K562 (cell line): Measurements from ENCODE around the gene ARHGAP24. TPM values are rescaled to one million over a fixed set of nuclear protein-coding genes. Genes with fewer than 3 reads are reported as not detected.

Experiments
- ATAC-seq: fragments of 200-7000 bp; cut with Tn5 transposase; 3 replicates; pipeline ENCODE4 v1.9.1; 2020; ENCODE audit warnings: moderate library complexity
- BruUV-seq: library from RNA; stranded (reverse); fragments of 400-500 nt; replicated peaks from 2 replicates; lab custom pipeline; 2021; lab: Mats Ljungman, UMichigan
- CTCF ChIA-PET: fragments of 300-600 bp; formaldehyde crosslinking; extraction: SDS; loops from one replicate; lab custom pipeline; 2021; ENCODE audit warnings: low intra/inter-chr PET ratio; lab: Yijun Ruan, JAX
- POLR2A ChIA-PET: fragments of 300-600, 350-650 bp; sonication (Branson Sonifier 250); formaldehyde crosslinking; extraction: SDS; loops from one replicate; lab custom pipeline; 2021; ENCODE audit warnings: antibody characterized with exemption, inconsistent platforms; lab: Yijun Ruan, JAX
- DNase-seq, 4 experiments: peaks; one replicate each; pipeline versions ENCODE4 v3.0.0 to v3.0.0-alpha.2; 2011 to 2018; ENCODE audit warnings: low spot score in 3 of 4, mixed read lengths in 3 of 4; ENCODE audit errors: extremely low read depth in 1 of 4
- FAIRE-seq: peaks from 2 replicates; lab custom pipeline; 2011; peaks lifted over from hg19 to GRCh38; lab: Jason Lieb, UNC
- H2AFZ ChIP-seq: 2 replicates; pipeline ENCODE4 v1.6.0; 2011; ENCODE audit warnings: low read depth, low read length, control low read depth, inconsistent platforms
- H3K27ac ChIP-seq: fragments of 200-600 bp; 3 replicates; pipeline ENCODE4 v1.8.0; 2011; ENCODE audit warnings: low read depth, mild to moderate bottlenecking, control low read depth, inconsistent platforms, low read length, moderate library complexity, mixed read lengths; ENCODE audit errors: extremely low read depth
- H3K27me3 ChIP-seq, 2 experiments: fragments of 300-600 bp in 1 of 2; 2 replicates in 1 of 2; 3 replicates in 1 of 2; pipeline versions ENCODE4 v1.6.0 to v1.8.0; 2011; ENCODE audit warnings: inconsistent platforms in 2 of 2, low read length in 2 of 2, mild to moderate bottlenecking in 1 of 2, mixed read lengths in 1 of 2, moderate library complexity in 1 of 2; ENCODE audit not compliant: control insufficient read depth in 2 of 2, insufficient read depth in 2 of 2
- H3K36me3 ChIP-seq: fragments of 300-600 bp; 3 replicates; pipeline ENCODE4 v1.8.0; 2011; ENCODE audit warnings: mild to moderate bottlenecking, low read length, inconsistent platforms; ENCODE audit not compliant: control insufficient read depth, insufficient read depth
- H3K4me1 ChIP-seq, 2 experiments: fragments of 200-600 bp in 1 of 2; replicated peaks in 1 of 2; 2 replicates in 1 of 2; 3 replicates in 1 of 2; pipeline versions ENCODE4 v1.5.1 to v1.8.0; 2011; ENCODE audit warnings: inconsistent platforms in 2 of 2, low read length in 2 of 2, mild to moderate bottlenecking in 1 of 2, mixed read lengths in 1 of 2, moderate library complexity in 1 of 2; ENCODE audit not compliant: control insufficient read depth in 2 of 2, insufficient read depth in 2 of 2
- H3K4me2 ChIP-seq: 2 replicates; pipeline ENCODE4 v1.6.1; 2011; ENCODE audit warnings: low read length, control low read depth, inconsistent platforms, mixed read lengths; ENCODE audit not compliant: insufficient read depth
- H3K4me3 ChIP-seq: fragments of 200-600 bp; sonication (generic), shearing (Covaris generic); 2 replicates; pipeline ENCODE4 v1.5.1; 2016; ENCODE audit warnings: control low read depth, inconsistent platforms
- H3K79me2 ChIP-seq: fragments of 200-600 bp; 3 replicates; pipeline ENCODE4 v1.8.0; 2011; ENCODE audit warnings: low read length, inconsistent platforms; ENCODE audit not compliant: control insufficient read depth, insufficient read depth
- H3K9ac ChIP-seq, 2 experiments: 2 replicates each; pipeline versions ENCODE4 v1.6.0 to v1.6.1; 2011; ENCODE audit warnings: low read depth in 2 of 2, low read length in 2 of 2, control low read depth in 1 of 2, inconsistent platforms in 1 of 2, mild to moderate bottlenecking in 1 of 2, mixed read lengths in 1 of 2; ENCODE audit not compliant: insufficient read depth in 1 of 2
- H3K9me1 ChIP-seq: one replicate; pipeline ENCODE4 v1.6.0; 2011; ENCODE audit warnings: inconsistent platforms, mild to moderate bottlenecking, low read length, moderate library complexity; ENCODE audit not compliant: control insufficient read depth, insufficient read depth
- H3K9me3 ChIP-seq: replicated peaks from 2 replicates; pipeline ENCODE4 v1.5.1; 2011; ENCODE audit warnings: low read depth, low read length, inconsistent platforms; ENCODE audit not compliant: control insufficient read depth, insufficient read depth
- H4K20me1 ChIP-seq: replicated peaks from 2 replicates; pipeline ENCODE4 v1.6.1; 2011; ENCODE audit warnings: low read length, inconsistent platforms, mixed read lengths; ENCODE audit not compliant: control insufficient read depth, insufficient read depth
- BRCA1 ChIP-seq, 2 experiments: fragments of 450-650 bp in 1 of 2; sonication (generic) in 1 of 2; formaldehyde crosslinking in 1 of 2; IDR thresholded peaks; 2 replicates each; pipeline versions ENCODE4 v1.5.0 to v1.6.1; 2017 to 2020; ENCODE audit warnings: mild to moderate bottlenecking in 1 of 2, missing genetic modification reagents in 1 of 2
- HDAC1 ChIP-seq, 2 experiments: fragments of 450-650 bp; IDR thresholded peaks; 2 replicates each; pipeline ENCODE4 v1.6.1; 2016 to 2017; ENCODE audit warnings: inconsistent platforms in 1 of 2, mild to moderate bottlenecking in 1 of 2, moderate library complexity in 1 of 2
- TOE1 ChIP-seq, 2 experiments: fragments of 450-650 bp in 1 of 2; sonication (generic) in 1 of 2; formaldehyde crosslinking in 1 of 2; IDR thresholded peaks; 2 replicates each; pipeline versions ENCODE4 v1.7.1 to v1.8.0; 2016 to 2022; ENCODE audit warnings: borderline replicate concordance in 2 of 2, mild to moderate bottlenecking in 2 of 2, antibody characterized with exemption in 1 of 2, inconsistent platforms in 1 of 2, low read depth in 1 of 2, missing genetic modification reagents in 1 of 2, moderate library complexity in 1 of 2
- ZNF778 ChIP-seq: fragments of 450-650 bp; formaldehyde crosslinking; IDR thresholded peaks from 2 replicates; pipeline ENCODE4 v1.4.0; 2020; ENCODE audit warnings: mild to moderate bottlenecking, moderate library complexity
- WGBS: fragments of 100-300 bp; shearing (Covaris generic); methylation state at CpG from one replicate; pipeline ENCODE4 v1.1.6; 2016; ENCODE audit warnings: low coverage, mixed read lengths; ENCODE audit not compliant: insufficient coverage; ENCODE audit errors: missing lambda C conversion rate; 5-methylcytosine and 5-hydroxymethylcytosine counted together
- in situ Hi-C: fragments of 300-500 bp; cut with MboI; formaldehyde crosslinking; loops from 4 replicates; pipeline ENCODE4 v1.15.0; 2018; ENCODE audit warnings: inconsistent platforms, mixed read lengths
- intact Hi-C: fragments of 100-400 bp; cut with micrococcal nuclease; formaldehyde crosslinking; loops from 2 replicates; pipeline ENCODE4 v1.14.2; 2022
- polyA plus RNA-seq, 8 experiments: library from polyadenylated mRNA; depleted of rRNA in 4 of 8; stranded (reverse) in 5 of 8; unstranded in 3 of 8; fragments of >200 nt; fragmentation: Nextera tagmentation in 2 of 8; fragmentation: Illumina TruSeq in 1 of 8; extraction: Ambion mirVana in 2 of 8; extraction: Trizol in 1 of 8; gene quantifications; 2 replicates each; pipeline versions ENCODE4 v1.2.1 to v1.2.3, GENCODE V29; 2011 to 2014; ENCODE audit warnings: inconsistent platforms in 1 of 8, missing spikeins in 1 of 8
- total RNA-seq, 7 experiments: library from RNA; depleted of rRNA in 6 of 7; stranded (reverse); fragments of >200 nt in 6 of 7; fragmentation: Illumina TruSeq in 2 of 7; extraction: Trizol in 2 of 7; gene quantifications; 2 replicates each; pipeline versions ENCODE4 v1.2.1 to v1.2.3, GENCODE V29; 2011 to 2021; ENCODE audit warnings: low replicate concordance in 1 of 7

ARHGAP24 gene
- total and polyA plus RNA-seq, 9 of the 15 experiments (the other 6 are each of a cell fraction or from before 2014, with no cell fraction given): 8.0 to 22.6 (median 14.0) TPM

- TF ChIP-seq TOE1 (IDR thresholded peaks at IDR 0.05; ENCODE audit: borderline replicate concordance) (no peak), TOE1 (CRISPR knock-in tag; IDR thresholded peaks at IDR 0.05; ENCODE audit: borderline replicate concordance, low read depth) (no peak), BRCA1 (IDR thresholded peaks at IDR 0.05) (no peak), BRCA1 (CRISPR knock-in tag; IDR thresholded peaks at IDR 0.05) (no peak)
Observed at GRCh38 chr4:85965529-85965928, 490.6 kb downstream of the ARHGAP24 start (continued).

- H3K27ac ChIP-seq: no peak overlapping the region
- no peaks in the 10 kb centered on the region for H3K9me1 ChIP-seq
- in situ Hi-C loops (no loop called here), intact Hi-C loops (no loop called here)
- no peak overlapping the region for H2AFZ ChIP-seq
- WGBS: 9% methylated on average over 2 of the region's 2 CpGs
- H4K20me1 ChIP-seq: no peaks in the 10 kb centered on the region
- ATAC-seq: no peak
- no peaks in the 10 kb centered on the region for H3K79me2 ChIP-seq
- no peaks in the 10 kb centered on the region; the same call in 1 of the 2 replicates for H3K9me3 ChIP-seq
- H3K27me3 ChIP-seq: no peaks in the 10 kb centered on the region
- no peaks in the 10 kb centered on the region for H3K36me3 ChIP-seq
- no peak overlapping the region for H3K4me2 ChIP-seq
- no peak overlapping the region for H3K4me3 ChIP-seq
- no peak for TF ChIP-seq HDAC1 (IDR thresholded peaks at IDR 0.05)
- no peak for TF ChIP-seq ZNF778 (CRISPR knock-in tag)
- DNase-seq: no peak
- POLR2A ChIA-PET: no interaction called here
- no peak for FAIRE-seq
- no peak overlapping the region for H3K9ac ChIP-seq
- no peaks in the 10 kb centered on the region for H3K4me1 ChIP-seq
- BruUV-seq: no TSS peak
- CTCF ChIA-PET: interaction anchor here (0.6 kb wide), 1 partner anchor 169 kb away, joined by 3 read pairs; no protein-coding TSS in a partner anchor
Observed at GRCh38 chr4:85966373-85966772, 491.4 kb downstream of the ARHGAP24 start.
